OCI-LY1 (cell line): ENCODE data around the gene ORC3.

ENCODE experiments used
- EZH2 ChIP-seq: fragments of 200-600 bp; sonication (generic), shearing (Covaris generic); IDR thresholded peaks from 2 replicates; pipeline ENCODE4 v1.8.0; 2017; ENCODE audit warnings: borderline replicate concordance, mixed run types, mild to moderate bottlenecking, antibody characterized with exemption, low read length, moderate library complexity, mixed read lengths
- TF ChIP-seq, protein P1 (sequence below): fragments of 200-600 bp; sonication (generic), shearing (Covaris generic); IDR thresholded peaks from 2 replicates; pipeline ENCODE4 v1.5.1; 2017; ENCODE audit warnings: mild to moderate bottlenecking, antibody characterized with exemption, low read length, moderate library complexity, mixed read lengths

DNA sequence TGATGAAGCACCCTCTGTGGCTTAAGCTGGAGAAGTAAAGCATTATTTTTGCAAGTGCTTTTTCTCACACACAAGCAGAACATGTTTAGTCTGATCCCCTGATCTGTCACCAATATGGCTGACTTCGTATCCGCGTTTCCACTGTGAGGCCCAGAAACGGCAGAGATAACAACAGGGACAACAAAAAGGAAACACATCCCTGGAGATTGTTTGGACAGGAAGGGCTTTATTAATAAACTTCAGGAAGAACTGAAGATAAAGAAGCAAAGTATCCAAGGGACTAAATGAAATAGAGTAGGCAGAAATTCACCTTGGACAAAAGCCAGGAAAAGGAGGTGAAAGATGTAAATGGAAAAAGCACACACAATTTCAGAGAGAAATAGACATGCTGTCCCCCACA lies 49.4 kb upstream of the ORC3 start:
- no peak for TF ChIP-seq EZH2
- TF ChIP-seq, protein P1, sequence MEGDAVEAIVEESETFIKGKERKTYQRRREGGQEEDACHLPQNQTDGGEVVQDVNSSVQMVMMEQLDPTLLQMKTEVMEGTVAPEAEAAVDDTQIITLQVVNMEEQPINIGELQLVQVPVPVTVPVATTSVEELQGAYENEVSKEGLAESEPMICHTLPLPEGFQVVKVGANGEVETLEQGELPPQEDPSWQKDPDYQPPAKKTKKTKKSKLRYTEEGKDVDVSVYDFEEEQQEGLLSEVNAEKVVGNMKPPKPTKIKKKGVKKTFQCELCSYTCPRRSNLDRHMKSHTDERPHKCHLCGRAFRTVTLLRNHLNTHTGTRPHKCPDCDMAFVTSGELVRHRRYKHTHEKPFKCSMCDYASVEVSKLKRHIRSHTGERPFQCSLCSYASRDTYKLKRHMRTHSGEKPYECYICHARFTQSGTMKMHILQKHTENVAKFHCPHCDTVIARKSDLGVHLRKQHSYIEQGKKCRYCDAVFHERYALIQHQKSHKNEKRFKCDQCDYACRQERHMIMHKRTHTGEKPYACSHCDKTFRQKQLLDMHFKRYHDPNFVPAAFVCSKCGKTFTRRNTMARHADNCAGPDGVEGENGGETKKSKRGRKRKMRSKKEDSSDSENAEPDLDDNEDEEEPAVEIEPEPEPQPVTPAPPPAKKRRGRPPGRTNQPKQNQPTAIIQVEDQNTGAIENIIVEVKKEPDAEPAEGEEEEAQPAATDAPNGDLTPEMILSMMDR = no peak
